HG03025 (cell line): ENCODE results near the gene CDH7.

ENCODE experiments used
- ATAC-seq: cut with Tn5 transposase; IDR thresholded peaks from one replicate; pipeline ENCODE4 v1.9.1; 2021; ENCODE audit warnings: mild to moderate bottlenecking, moderate library complexity; ENCODE audit not compliant: unreplicated experiment, low FRiP score

Gene CDH7

DNA sequence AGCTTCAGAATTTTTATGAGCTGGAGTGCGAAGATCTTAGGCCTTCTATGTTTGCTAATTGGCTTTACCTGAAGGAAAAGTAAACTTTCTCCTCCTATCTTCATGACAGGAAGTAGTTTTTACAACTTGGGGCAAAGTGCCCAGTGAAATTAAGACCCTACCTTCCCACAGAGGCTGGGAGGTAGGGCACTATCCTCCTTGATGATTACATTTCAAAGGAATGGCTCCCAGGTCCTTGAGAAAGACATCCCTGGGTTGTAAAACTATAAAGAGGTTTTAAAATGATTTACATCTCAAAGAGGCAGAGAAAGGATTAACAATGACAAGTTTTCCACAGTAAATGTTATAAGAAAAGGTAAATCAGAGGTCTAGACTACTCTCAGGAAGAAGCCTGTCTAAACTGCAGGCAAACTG, 155.8 kb downstream of the CDH7 start:
- ATAC-seq: no peak

DNA sequence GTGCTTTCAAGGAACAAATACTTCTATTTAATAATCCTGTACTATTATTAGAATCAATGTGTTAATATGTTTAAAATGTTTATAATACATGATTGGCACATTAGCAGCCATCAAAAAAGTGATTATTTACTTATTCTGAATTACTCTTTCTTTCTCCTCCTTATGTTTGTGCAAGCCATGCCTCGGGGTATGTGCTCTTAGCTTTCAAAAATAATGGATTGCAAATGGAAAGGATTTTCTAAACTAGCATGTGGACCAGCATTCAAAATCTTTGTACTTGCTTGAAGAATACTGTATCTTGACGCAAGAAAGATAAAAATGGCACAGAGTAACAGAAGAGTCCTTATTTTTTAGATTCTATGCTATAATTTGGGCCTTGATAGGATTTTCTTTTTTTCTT, 156.5 kb downstream of the CDH7 start:
- no peak for ATAC-seq

DNA sequence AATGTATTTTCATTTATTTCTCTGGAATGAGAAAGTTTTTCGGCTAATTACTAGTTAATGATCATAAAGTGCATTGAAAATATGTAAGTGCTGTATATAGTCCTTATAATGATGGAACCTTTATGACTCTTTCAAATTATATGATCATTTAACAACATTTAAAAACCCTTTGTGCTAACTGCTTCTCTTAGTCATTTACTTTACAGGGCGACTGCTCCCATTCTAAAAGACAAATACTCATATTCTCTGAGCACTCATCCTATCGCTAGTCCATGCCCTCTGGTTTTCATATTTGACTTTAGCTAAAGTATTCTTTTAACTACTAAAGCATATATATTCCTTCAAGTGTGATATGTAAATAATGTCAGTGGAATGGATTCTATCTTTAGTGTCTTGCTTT, 168.2 kb downstream of the CDH7 start:
- ATAC-seq: no peak

DNA sequence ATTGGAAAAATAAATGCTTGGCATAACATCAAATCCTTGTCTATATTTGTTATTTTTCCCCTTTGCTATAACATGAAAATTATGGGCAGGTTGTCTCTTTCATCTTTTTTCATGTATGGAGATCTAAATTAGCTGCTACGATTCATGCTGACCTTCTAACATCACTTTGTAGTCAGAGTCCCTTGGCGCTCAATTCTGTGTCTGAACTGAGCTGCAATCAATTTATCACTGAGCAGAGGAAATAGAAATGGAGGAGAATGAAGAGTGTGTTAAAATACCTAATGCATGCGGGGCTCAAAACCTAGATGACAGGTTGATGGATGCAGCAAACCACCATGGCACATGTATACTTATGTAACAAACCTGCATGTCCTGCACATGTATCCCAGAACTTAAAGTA, 168.9 kb downstream of the CDH7 start:
- ATAC-seq: no peak

DNA sequence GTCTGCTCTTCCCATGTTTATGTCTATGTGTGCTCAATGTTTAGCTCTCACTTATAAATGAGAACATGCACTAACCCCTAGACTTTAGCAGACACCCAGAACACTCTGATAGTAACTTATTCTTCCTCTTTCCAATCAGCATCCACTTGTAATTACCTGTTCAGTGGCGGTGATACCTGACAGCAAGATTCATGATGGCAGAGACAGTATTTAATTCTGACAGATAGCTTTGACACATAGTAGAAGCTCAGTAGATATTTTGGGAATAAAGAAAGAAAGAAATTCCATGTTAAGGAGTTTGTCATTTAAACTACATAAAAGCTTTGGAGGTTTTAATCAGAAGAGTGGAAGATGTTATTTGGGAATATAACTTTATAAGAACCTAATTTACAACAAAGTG, 171.3 kb downstream of the CDH7 start:
- ATAC-seq: no peak

DNA sequence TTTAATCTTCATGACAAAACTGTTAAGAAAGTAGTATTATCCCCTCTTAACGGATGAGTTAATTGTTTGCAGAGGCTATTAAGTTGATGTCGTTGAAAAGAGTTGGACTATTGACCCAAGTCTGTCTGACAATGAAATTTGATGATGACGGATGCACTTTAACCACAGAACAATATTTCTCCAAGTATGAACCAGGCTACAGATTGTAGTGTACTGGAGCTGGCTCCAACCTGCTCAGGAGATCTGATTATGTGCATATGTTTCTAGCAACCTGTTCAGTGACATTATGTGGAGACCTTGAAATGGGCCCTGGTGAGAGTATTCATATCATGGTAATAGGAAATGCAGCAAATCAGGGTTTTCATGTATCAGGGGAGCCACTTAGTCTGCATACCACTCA, 174.1 kb downstream of the CDH7 start:
- no peak for ATAC-seq

DNA sequence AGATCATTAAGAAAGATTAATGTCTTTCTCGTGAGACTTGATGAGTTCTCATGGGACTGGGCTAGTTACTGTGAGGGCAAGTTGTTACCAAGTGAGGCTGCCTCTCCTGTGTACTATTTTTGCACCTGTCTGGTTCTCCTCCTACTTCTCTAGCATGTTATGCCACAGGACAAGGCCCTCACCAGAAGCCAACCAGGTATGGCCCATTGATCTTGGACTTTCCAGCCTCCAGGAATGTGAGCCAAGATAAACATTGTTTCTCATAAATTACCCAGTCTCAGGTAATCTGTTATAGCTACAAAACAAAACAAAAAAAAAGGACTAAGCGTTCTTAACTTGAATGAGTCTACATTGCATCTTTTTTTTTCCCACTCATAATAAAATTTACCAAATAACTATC, 184.1 kb downstream of the CDH7 start:
- ATAC-seq: no peak

DNA sequence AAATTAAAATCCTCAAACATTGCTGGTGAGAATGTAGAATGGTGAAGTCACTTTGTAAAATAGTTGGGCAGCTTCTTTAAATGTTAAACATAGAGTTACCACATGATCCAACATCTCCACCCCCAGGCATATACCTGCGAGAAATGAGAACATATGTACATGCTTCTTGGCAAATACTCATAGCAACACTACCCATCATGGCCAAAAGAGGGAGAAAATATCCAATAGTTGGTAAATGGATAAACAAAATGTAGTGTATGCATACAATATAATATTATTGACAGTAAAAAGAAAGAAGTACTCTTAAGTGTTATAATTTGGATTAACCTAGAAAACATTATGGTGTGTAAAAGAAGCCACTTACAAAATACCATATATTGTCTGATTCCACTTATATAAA, 185.9 kb downstream of the CDH7 start:
- ATAC-seq: no peak

DNA sequence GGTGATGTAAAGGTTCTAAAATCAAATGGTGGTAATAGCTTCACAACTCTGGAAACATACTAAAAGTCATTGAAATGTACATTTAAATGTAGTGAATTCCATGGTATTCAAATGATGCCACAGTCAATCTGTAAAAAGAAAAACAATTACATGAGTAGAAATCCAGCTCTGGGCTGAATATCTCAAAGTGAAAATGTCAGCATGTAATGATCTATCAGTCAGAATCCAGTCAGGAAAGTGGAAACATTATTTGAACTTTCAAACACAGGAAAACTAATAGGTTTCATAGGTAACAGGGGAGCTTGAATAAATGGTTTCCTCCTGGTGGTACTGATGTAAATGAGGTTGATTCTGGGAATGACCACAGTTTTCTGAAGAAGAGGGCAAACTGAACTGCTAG, 186.4 kb downstream of the CDH7 start:
- no peak for ATAC-seq

DNA sequence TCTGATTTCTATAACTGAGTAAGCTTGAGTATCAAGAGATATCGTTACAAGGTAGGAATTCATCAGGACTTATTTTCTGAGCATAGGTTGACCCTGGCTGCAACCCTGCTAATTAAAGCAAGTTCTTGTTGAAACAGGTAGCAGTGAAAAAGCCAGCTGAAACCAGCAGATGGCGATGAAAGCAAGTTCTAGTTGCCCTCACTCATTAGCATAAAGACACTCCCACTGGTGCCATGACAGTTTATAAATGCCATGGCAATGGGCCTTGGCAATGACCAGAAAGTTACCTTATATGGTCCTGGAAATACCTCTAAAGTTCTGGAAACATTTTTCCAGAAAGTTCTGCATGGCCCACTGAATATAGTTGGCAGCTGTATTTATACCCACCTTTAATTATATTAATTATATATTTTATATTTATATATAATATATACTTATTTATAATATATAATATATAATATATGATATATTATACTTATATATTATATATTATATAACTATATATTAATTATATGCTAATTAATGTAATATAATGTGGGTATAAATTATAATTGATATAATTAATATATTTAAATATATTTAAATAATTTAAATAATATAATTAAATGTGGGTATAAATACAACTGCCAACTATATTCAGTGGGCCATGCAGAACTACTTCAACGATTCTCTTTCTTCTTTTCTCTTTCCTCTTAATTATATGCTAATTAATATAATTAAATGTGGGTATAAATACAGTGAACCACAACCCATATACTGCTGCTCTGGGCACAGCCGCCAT, 188.0 kb downstream of the CDH7 start:
- peak; percentile 91 for ATAC-seq
